ENCODE measurements around the gene ITGB1BP1. TPM values are rescaled to one million over a fixed set of nuclear protein-coding genes. Genes with fewer than 3 reads are reported as not detected.
A peak's percentile ranks its signal among the peaks of the same experiment; 100 is the strongest.
"Not testable (repeated sequence)": the region's sequence is repeated elsewhere in the genome, so short reads cannot be mapped to it uniquely, and the experiment has no call there.

The ITGB1BP1 gene
- total RNA-seq, 4 donors from 2014 or later: 21.4 to 28.0 (median 26.4) TPM

DNA sequence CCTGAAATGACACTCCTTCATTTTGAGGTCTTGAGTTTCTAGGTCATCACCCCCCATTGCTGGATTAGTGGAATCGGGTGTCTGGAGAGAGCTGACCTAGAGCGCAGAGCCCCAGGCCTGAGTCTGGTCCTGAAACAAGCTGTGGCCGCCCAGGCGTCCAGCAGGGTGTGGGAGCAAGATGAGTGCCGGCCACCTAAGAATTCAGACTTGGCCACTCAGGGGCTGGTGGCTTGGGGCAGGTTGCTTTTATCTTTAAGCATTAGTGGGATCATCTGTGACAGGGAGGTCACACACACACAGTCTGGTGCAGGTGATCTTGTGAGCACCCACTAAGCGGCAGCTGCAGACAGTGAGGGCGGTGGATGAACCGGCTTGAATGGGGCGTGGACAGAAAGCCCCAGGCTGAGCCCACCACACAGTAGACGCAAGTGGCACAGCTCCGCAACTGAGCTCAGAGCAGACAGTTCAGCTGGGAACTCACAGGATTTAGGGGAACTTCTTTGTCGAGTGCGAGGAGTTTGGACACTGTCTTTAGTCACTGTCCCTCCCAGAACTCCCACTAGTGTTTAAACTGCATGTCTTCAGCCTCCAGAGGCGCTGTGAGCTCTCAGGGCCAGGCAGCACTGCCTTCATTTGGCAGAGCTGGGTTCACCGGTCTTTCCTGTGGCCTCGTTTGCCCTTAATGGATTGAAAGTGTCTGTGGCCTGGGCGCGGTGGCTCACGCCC, 21.5 kb downstream of the ITGB1BP1 start:
- intact Hi-C loops (cut with DNase I; ENCODE audit: low total_unique reads) (no loop called here), in situ Hi-C loops (cut with MboI; ENCODE audit: low sequenced_read_pairs in 4 of 4) (no loop called here)
- Histone ChIP-seq H3K4me1 (no peaks in the 10 kb centered on the region), H3K36me3 (no peaks in the 10 kb centered on the region), H3K27me3 (no peaks in the 10 kb centered on the region), H3K27ac (no peak overlapping the region), H3K4me3 (no peak overlapping the region), H3K9me3 (no peaks in the 10 kb centered on the region)
- ATAC-seq: no peak
- DNase-seq: no peak
- TF ChIP-seq POLR2A (IDR thresholded peaks at IDR 0.05): no peak
- TF ChIP-seq, protein P1, sequence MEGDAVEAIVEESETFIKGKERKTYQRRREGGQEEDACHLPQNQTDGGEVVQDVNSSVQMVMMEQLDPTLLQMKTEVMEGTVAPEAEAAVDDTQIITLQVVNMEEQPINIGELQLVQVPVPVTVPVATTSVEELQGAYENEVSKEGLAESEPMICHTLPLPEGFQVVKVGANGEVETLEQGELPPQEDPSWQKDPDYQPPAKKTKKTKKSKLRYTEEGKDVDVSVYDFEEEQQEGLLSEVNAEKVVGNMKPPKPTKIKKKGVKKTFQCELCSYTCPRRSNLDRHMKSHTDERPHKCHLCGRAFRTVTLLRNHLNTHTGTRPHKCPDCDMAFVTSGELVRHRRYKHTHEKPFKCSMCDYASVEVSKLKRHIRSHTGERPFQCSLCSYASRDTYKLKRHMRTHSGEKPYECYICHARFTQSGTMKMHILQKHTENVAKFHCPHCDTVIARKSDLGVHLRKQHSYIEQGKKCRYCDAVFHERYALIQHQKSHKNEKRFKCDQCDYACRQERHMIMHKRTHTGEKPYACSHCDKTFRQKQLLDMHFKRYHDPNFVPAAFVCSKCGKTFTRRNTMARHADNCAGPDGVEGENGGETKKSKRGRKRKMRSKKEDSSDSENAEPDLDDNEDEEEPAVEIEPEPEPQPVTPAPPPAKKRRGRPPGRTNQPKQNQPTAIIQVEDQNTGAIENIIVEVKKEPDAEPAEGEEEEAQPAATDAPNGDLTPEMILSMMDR (IDR thresholded peaks at IDR 0.05 in 4 of 5, conservative IDR thresholded peaks at IDR 0.05 in 1 of 5): no peak

- DNase-seq: no peak
- TF ChIP-seq POLR2A (IDR thresholded peaks at IDR 0.05): no peak
- Histone ChIP-seq H3K9me3 (no peaks in the 10 kb centered on the region), H3K27me3 (no peaks in the 10 kb centered on the region), H3K27ac (no peak overlapping the region), H3K4me1 (no peaks in the 10 kb centered on the region), H3K36me3 (no peaks in the 10 kb centered on the region), H3K4me3 (no peak overlapping the region)
- in situ Hi-C loops (cut with MboI; ENCODE audit: low sequenced_read_pairs in 4 of 4) (no loop called here), intact Hi-C loops (cut with DNase I; ENCODE audit: low total_unique reads) (no loop called here)
- ATAC-seq: no peak
Measured at GRCh38 chr2:9401059-9401547, 22.2 kb downstream of the ITGB1BP1 start.

DNA sequence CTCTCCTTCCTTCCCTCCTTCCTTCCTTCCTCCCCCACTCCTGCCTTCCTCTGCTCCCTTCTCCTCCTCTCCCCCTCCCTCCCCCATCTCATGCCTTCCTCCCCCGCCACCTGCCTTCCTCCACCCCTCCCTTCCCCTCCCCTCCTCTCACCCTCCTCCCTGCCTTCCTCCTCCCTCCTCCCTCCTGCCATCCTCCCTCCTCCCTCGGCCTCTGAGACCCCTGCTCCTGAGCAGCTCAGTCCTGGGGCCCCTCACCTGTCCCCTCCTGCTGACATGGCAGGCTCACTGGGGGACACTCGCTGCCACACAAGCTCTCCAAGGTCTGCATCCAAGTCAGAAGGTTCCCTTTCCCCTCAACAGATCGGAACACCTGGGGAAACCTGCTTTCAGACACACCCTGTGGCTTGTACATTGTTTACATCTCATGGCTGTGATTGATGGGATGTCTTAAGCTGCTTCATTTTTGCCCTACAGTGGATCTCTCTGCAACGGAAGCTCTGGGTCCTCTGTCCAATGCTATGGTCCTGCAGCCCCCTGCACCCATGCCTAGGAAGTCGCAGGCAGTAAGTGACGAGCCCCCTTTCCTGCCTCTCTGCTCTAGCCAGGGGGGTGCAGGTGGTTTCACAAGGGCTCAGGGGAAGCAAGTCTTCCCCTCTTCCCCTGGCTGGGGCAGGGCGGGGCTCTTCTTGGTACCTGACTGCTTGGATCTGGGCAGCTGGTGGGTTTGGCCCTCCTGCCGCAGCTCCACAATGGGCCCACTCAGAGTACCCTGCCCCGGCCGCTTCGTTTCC, 22.9 kb downstream of the ITGB1BP1 start:
- no peak overlapping the region for H3K27ac ChIP-seq
- intact Hi-C loops (cut with DNase I; ENCODE audit: low total_unique reads): no loop called here
- no peaks in the 10 kb centered on the region for H3K36me3 ChIP-seq
- no peaks in the 10 kb centered on the region for H3K27me3 ChIP-seq
- DNase-seq (no peak), ATAC-seq (no peak)
- no peak overlapping the region for H3K4me3 ChIP-seq
- TF ChIP-seq POLR2A (IDR thresholded peaks at IDR 0.05): no peak
- TF ChIP-seq, protein P1 (IDR thresholded peaks at IDR 0.05 in 4 of 5, conservative IDR thresholded peaks at IDR 0.05 in 1 of 5): no peak
- H3K4me1 ChIP-seq: no peaks in the 10 kb centered on the region
- in situ Hi-C loops (cut with MboI; ENCODE audit: low sequenced_read_pairs in 4 of 4): no loop called here
- H3K9me3 ChIP-seq: no peaks in the 10 kb centered on the region

DNA sequence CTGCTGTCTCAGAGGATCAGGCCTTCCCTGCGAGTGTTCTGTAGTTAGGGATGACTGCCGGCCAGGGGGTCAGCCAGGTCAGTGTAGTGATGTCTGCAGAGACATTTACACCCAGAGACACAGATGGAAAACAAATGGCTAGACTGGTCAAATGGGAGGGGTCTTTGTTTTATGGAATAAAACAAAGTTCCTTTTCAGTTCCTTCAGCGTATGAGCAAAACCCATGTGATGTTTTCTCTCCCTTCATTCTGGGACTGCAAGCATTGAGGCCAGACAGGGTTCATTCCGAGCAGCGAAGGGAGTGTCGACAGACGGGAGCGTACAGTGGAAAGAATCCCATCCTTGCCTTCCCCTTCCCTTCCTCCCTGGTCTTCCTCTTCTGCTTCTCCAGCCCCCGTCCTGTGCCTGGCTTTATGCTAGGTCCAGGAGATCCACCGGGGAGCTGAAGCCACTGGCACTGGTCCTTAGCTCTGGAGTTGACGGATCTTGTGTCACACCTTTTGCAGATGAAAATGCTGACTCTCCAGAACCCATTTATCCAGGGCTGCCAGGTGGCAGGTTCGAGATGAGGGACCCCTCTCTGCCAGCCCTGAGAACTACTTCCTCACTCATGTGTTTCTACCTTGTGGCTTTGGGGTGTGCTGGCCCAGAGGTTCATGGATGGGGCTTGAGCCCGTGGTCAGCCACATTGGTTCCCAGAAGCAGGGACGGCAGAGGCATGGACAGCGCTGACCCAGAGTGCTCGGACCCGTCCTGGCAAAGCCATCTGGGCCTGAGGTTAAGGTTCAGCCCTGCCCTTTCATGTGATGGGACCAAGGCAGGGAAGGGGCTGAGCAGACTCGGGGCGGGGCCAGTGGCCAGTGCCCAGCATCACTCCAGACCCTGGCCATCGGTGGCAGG, 24.2 kb downstream of the ITGB1BP1 start:
- ATAC-seq: peak; percentile 27 to 47
- Histone ChIP-seq H3K4me1 (no peaks in the 10 kb centered on the region), H3K27ac (peak overlapping the region; percentile 40 to 71 (median 63)), H3K36me3 (peaks cover 0 to 4% of the 10 kb centered on the region in 2 donors), H3K27me3 (no peaks in the 10 kb centered on the region), H3K9me3 (no peaks in the 10 kb centered on the region), H3K4me3 (no peak overlapping the region)
- intact Hi-C loops (cut with DNase I; ENCODE audit: low total_unique reads): no loop called here
- peak in 1 of 2 donors; percentile 9 for TF ChIP-seq POLR2A (IDR thresholded peaks at IDR 0.05)
- TF ChIP-seq, protein P1 (IDR thresholded peaks at IDR 0.05 in 4 of 5, conservative IDR thresholded peaks at IDR 0.05 in 1 of 5): no peak
- in situ Hi-C loops (cut with MboI; ENCODE audit: low sequenced_read_pairs in 4 of 4): no loop called here
- DNase-seq: no peak

- intact Hi-C loops (cut with DNase I; ENCODE audit: low total_unique reads); H3K9me3 ChIP-seq; H3K4me1 ChIP-seq; DNase-seq; H3K4me3 ChIP-seq; H3K27me3 ChIP-seq; ATAC-seq; H3K36me3 ChIP-seq; in situ Hi-C loops (cut with MboI; ENCODE audit: low sequenced_read_pairs in 4 of 4): not testable (repeated sequence)
- H3K27ac ChIP-seq: peak overlapping the region in 3 of 4 donors; percentile 34 to 46 (median 41)
Measured at GRCh38 chr2:9398251-9398650, 25.1 kb downstream of the ITGB1BP1 start.

Measured in gastrocnemius medialis (tissue), 4 donors.